Measurements from ENCODE around the gene NECAP2. TPM values are rescaled to one million over a fixed set of nuclear protein-coding genes. Genes with fewer than 3 reads are reported as not detected.
"Not testable (repeated sequence)": the region's sequence is repeated elsewhere in the genome, so short reads cannot be mapped to it uniquely, and the experiment has no call there.

NECAP2 gene
- total RNA-seq, 4 donors from 2014 or later, result 26.2 to 43.9 (median 37.5) TPM

- no peak for DNase-seq (ENCODE audit: extremely low spot score)
- Histone ChIP-seq H3K27me3 (no peaks in the 10 kb centered on the region), H3K4me1 (peaks cover 0 to 15% (median 0%) of the 10 kb centered on the region in 4 donors), H3K27ac (replicated peaks in 1 of 4) (no peak overlapping the region), H3K4me3 (no peak overlapping the region), H3K36me3 (peaks cover 8 to 46% (median 31%) of the 10 kb centered on the region in 4 donors), H3K9me3 (no peaks in the 10 kb centered on the region)
- intact Hi-C loops (cut with DNase I), result no loop called here
- WGBS, result 78% methylated on average over 6 of the region's 9 CpGs
- no peak for TF ChIP-seq POLR2A (IDR thresholded peaks at IDR 0.05; ENCODE audit: low read depth)
- no peak for TF ChIP-seq POLR2AphosphoS5 (IDR thresholded peaks at IDR 0.05)
- TF ChIP-seq EP300 (IDR thresholded peaks at IDR 0.05), result no peak
- TF ChIP-seq CTCF (IDR thresholded peaks at IDR 0.05), result no peak
These were observed 50.6 kb downstream of the NECAP2 start for GRCh38 chr1:16491056-16491675.

- H3K27ac ChIP-seq (replicated peaks in 1 of 4); DNase-seq (ENCODE audit: extremely low spot score); intact Hi-C loops (cut with DNase I); H3K9me3 ChIP-seq; H3K27me3 ChIP-seq; H3K4me3 ChIP-seq: not testable (repeated sequence)
- Histone ChIP-seq H3K4me1 (peaks cover under 1 to 20% (median 9%) of the 10 kb centered on the region in 4 donors), H3K36me3 (peaks cover 7 to 33% (median 19%) of the 10 kb centered on the region in 4 donors)
- 86% methylated on average over 7 of the region's 7 CpGs for WGBS
These were observed 52.4 kb downstream of the NECAP2 start for GRCh38 chr1:16492937-16493336.

GRCh38 chr1:16493731-16494130 is 53.2 kb downstream of the NECAP2 start:
- 83% methylated on average over 8 of the region's 9 CpGs for WGBS

DNA sequence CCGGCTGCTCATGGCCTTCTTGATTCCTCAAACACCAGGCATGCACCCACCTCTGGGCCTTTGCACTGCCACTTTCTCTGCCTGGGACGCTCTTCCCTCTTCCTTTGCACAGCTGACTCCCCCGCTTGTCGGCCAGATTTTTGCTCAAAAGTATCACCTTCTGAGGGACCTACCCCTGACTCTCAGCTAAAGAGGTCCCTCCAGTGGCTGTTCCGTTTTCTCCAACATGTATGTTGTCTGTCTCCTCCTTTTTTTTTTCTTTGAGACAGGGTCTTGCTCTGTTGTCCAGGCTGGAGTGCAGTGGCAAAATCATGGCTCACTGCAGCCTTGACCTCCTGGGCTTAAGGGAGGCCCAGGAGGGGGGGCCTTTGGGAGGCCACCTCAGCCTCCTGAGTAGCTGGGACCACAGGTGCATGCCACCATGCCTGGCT is 57.0 kb downstream of the NECAP2 start:
- 85% methylated on average over 5 of the region's 5 CpGs for WGBS
- H3K27me3 ChIP-seq; H3K9me3 ChIP-seq; intact Hi-C loops (cut with DNase I); H3K36me3 ChIP-seq; DNase-seq (ENCODE audit: extremely low spot score); H3K4me3 ChIP-seq: not testable (repeated sequence)
- Histone ChIP-seq H3K4me1 (peaks cover 7 to 32% (median 28%) of the 10 kb centered on the region in 4 donors), H3K27ac (replicated peaks in 1 of 4) (peak overlapping the region; percentile 80 to 91 (median 82))

More at GRCh38 chr1:16493731-16494130, 53.2 kb downstream of the NECAP2 start:
- Histone ChIP-seq H3K36me3 (peaks cover 5 to 27% (median 15%) of the 10 kb centered on the region in 4 donors), H3K4me1 (peaks cover 3 to 28% (median 17%) of the 10 kb centered on the region in 4 donors)
- H3K27ac ChIP-seq (replicated peaks in 1 of 4); H3K9me3 ChIP-seq; H3K27me3 ChIP-seq; intact Hi-C loops (cut with DNase I); DNase-seq (ENCODE audit: extremely low spot score); H3K4me3 ChIP-seq: not testable (repeated sequence)

DNA sequence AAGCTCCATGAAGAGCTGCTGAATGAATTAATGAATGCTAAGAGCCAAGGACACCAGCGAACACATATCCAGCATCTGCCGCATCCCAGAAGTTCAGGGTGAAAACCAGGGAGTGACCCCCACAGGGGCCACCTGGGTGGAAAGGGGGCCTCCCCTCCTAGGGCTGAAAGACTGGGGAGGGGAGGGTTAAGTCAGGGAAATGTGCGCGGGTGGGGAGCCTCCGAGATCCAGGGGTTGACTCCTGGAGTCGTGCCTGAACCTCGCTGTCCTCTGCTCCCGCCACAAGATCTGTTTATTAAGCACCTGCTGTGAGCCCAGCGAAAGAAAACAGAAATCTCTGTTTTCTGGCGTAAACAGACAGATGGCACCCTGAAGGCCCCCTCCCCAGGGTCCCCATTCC is 57.5 kb downstream of the NECAP2 start:
- H3K36me3 ChIP-seq; H3K9me3 ChIP-seq; H3K27me3 ChIP-seq; DNase-seq (ENCODE audit: extremely low spot score): not testable (repeated sequence)
- Histone ChIP-seq H3K4me3 (peak overlapping the region; percentile 74 to 90 (median 83)), H3K4me1 (peaks cover 7 to 32% (median 28%) of the 10 kb centered on the region in 4 donors), H3K27ac (replicated peaks in 1 of 4) (peak overlapping the region; percentile 80 to 91 (median 82))
- 18% methylated on average over 8 of the region's 10 CpGs for WGBS
- intact Hi-C loops (cut with DNase I), result loop anchor here (2.0 kb wide), 1 partner anchor 57 kb away; the partner anchor contains the start of gene NECAP2

- peaks cover 7 to 30% (median 26%) of the 10 kb centered on the region in 4 donors for H3K4me1 ChIP-seq
- intact Hi-C loops (cut with DNase I), result loop anchor here (2.0 kb wide), 1 partner anchor 58 kb away; the partner anchor contains the start of gene NECAP2
- H3K36me3 ChIP-seq, result no peaks in the 10 kb centered on the region
- H3K9me3 ChIP-seq, result no peaks in the 10 kb centered on the region
- H3K4me3 ChIP-seq, result peak overlapping the region; percentile 74 to 90 (median 83)
- peak overlapping the region; percentile 80 to 91 (median 82) for H3K27ac ChIP-seq (replicated peaks in 1 of 4)
- no peak for TF ChIP-seq EP300 (IDR thresholded peaks at IDR 0.05)
- peak; percentile 71 to 72 for TF ChIP-seq POLR2AphosphoS5 (IDR thresholded peaks at IDR 0.05)
- TF ChIP-seq POLR2A (IDR thresholded peaks at IDR 0.05; ENCODE audit: low read depth), result no peak
- TF ChIP-seq CTCF (IDR thresholded peaks at IDR 0.05), result peak in 1 of 3 experiments; percentile 22
- WGBS, result 1% methylated on average over 18 of the region's 108 CpGs
- no peaks in the 10 kb centered on the region for H3K27me3 ChIP-seq
- peak; percentile 95 for DNase-seq (ENCODE audit: extremely low spot score)
These were observed 58.3 kb downstream of the NECAP2 start for GRCh38 chr1:16498573-16499413.

- intact Hi-C loops (cut with DNase I); H3K27me3 ChIP-seq; H3K27ac ChIP-seq (replicated peaks in 1 of 4); DNase-seq (ENCODE audit: extremely low spot score); H3K9me3 ChIP-seq; H3K4me3 ChIP-seq; H3K36me3 ChIP-seq: not testable (repeated sequence)
- 82% methylated on average over 10 of the region's 11 CpGs for WGBS
- H3K4me1 ChIP-seq, result peaks cover 7 to 30% (median 25%) of the 10 kb centered on the region in 4 donors
These were observed 59.9 kb downstream of the NECAP2 start for GRCh38 chr1:16500466-16500865.

- H3K4me3 ChIP-seq; H3K27ac ChIP-seq (replicated peaks in 1 of 4); intact Hi-C loops (cut with DNase I); H3K9me3 ChIP-seq; H3K36me3 ChIP-seq; H3K27me3 ChIP-seq; DNase-seq (ENCODE audit: extremely low spot score): not testable (repeated sequence)
- H3K4me1 ChIP-seq, result peaks cover 7 to 30% (median 25%) of the 10 kb centered on the region in 4 donors
- WGBS, result 80% methylated on average over 5 of the region's 5 CpGs
These were observed 60.5 kb downstream of the NECAP2 start for GRCh38 chr1:16500975-16501374.

- WGBS, result 78% methylated on average over 7 of the region's 8 CpGs
- H3K9me3 ChIP-seq; DNase-seq (ENCODE audit: extremely low spot score): not testable (repeated sequence)
These were observed 60.9 kb downstream of the NECAP2 start for GRCh38 chr1:16501446-16501845.

More at GRCh38 chr1:16501446-16501845, 60.9 kb downstream of the NECAP2 start:
- H3K4me3 ChIP-seq; H3K36me3 ChIP-seq; H3K27ac ChIP-seq (replicated peaks in 1 of 4); H3K27me3 ChIP-seq; intact Hi-C loops (cut with DNase I): not testable (repeated sequence)
- H3K4me1 ChIP-seq, result peaks cover 7 to 30% (median 25%) of the 10 kb centered on the region in 4 donors

Data from esophagus muscularis mucosa (tissue), 4 donors.